Measurements from ENCODE around the gene GLDC.

GLDC gene

DNA sequence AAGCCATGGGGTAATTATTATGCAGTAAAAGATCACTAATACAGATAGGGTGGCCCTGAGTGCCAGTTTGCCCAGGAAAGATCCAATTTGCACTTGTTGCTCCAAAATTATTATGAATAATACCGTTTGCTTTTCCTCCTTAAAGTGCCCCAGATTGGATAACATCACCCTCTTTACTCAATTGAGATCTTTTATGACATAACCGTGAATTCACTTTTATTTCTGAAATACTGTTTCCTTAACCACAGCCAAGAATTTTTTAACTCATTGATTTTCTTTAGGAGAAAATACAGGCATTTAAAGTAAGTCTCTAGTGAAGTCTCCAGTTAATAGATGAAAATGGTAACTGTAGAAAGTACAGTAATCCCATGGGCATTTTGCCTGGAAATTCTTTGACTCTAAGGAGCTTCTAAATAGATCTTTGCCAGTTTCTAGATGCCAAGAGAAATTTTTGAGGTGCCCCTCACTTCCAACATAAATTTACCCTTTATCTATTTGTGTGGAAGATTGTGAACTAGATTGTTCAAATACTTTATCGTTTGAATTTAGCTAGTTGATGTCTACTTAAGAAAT lies 133.4 kb downstream of the GLDC start:
- DNase-seq (ENCODE audit: low read depth in 1 of 2, low spot score in 1 of 2) = no peak

DNA sequence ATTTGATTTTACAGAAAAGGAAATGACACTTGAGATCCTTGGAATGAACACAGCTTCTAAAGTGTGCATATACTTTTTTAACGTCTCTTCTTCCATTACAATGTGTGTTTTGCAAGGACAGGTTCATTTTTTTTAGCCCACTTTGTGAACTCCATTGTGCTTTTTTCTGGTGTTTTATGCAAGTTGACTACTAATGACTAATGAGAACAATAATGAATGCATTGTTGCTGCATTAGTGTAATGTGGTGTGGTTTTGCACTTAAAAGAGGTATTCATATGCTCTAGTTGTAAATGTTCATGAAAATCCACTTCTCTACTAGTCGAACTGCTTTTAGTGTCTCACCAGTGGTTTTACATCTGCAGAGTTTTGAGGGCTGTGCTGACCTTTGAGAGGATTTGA lies 139.0 kb downstream of the GLDC start:
- DNase-seq (ENCODE audit: low read depth in 1 of 2, low spot score in 1 of 2) = no peak

DNA sequence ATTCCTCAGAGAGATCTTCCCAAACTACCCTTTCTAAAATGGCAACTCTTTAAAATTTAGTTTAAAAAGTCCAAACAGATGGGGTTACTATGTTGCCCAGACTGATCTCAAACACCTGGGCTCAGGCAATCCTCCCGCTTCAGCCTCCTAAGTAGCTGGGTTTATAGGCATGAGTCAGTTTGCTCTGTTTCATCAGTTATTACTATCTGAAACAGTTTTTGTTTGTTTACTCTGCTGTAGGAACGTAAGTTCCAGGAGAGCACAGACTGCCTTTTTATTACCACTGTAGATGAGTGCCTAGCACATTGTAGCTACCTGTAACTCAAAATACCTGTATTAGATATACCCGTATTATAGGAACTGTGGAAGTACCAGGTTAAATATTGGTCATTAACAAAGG lies 143.1 kb downstream of the GLDC start:
- no peak for DNase-seq (ENCODE audit: low read depth in 1 of 2, low spot score in 1 of 2)

GRCh38 chr9:6501526-6502210 lies 143.9 kb downstream of the GLDC start:
- DNase-seq (ENCODE audit: low read depth in 1 of 2, low spot score in 1 of 2) = no peak

DNA sequence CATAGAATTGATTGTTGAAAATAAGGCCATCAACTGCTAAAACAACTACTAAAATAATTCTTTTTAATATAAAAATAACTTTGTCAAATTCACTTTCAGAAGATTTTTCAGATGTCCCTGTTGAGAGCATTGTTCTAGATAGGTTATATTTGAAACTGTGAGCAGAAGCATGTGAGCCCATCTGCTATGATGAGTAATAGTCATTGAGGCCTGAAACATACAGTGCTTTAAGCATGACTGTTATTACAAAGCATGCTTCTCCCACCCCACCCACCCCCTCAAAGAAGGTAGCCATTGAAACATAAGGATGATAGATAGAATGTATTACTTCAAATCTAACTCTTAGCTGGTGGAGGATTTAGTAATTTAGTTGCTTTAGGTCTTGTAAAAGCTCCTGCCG lies 146.5 kb downstream of the GLDC start:
- no peak for DNase-seq (ENCODE audit: low read depth in 1 of 2, low spot score in 1 of 2)

DNA sequence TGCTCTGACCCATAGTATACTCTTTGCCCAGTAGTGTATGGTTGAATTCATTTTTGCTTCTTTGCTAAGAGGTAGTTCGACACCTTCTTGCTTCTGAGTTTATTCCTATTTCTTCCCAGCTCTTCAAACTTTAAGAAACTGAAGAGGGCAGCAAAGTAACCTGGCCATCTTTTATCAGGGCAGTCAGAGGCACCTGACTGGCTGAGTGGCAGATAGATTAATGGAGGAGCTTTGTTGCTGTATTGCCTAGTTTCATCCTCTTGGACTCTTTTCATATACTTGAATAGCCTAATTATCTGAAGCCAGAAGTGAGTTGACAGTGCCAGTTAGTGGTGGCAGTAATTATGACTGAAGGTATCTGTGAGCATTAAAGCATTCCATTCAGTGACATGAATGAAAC lies 150.1 kb downstream of the GLDC start:
- no peak for DNase-seq (ENCODE audit: low read depth in 1 of 2, low spot score in 1 of 2)

- no peak for DNase-seq (ENCODE audit: low read depth in 1 of 2, low spot score in 1 of 2)
Measured at GRCh38 chr9:6490863-6491262, 154.7 kb downstream of the GLDC start.

DNA sequence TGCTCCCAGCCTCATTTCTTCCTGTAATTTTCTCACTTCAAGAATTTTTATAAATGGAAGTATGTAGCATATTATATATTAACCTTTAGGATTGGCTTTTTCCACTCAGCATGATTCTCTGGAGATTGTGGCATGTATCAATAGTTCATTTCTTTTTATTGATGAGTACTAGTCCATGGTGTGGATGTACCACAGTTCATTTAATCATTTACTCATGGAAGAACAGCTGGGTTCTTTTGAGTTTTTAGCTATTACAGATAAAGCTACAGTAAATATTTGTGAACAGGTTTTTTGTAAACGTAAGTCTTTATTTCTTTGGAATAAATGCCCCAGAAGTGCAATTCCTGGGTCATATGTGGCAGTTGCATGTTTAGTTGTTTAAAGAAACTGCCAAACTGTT lies 156.4 kb downstream of the GLDC start:
- DNase-seq (ENCODE audit: low read depth in 1 of 2, low spot score in 1 of 2) = no peak

- DNase-seq (ENCODE audit: low read depth in 1 of 2, low spot score in 1 of 2) = no peak
Measured at GRCh38 chr9:6488395-6488794, 157.1 kb downstream of the GLDC start.

DNA sequence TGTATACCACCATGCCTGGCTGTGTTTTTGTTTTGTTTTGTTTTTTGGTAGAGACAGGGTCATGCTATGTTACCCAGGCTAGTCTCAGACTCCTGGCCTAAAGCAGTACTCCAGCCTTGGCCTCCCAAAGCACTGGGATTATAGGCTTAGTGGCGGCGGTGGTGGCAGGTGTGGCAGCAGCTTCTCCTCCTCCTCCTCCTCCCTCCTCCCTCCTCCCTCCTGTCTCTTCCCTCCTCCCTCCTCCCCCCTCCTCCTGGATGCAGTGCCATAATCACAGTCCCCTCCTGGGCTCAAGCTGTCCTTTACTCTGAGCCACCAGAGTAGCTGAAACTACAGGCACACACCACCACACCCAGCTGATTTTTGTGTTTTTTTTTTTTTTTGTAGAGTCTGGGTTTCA lies 161.3 kb downstream of the GLDC start:
- DNase-seq (ENCODE audit: low read depth in 1 of 2, low spot score in 1 of 2) = no peak

Data from activated T-helper 1 cell treated with anti-CD3 and anti-CD28 coated beads, Interleukin-2, amount 50 U/mL, for 16 hours (primary cell).